Large intestine (tissue), 3 donors: Measurements from ENCODE around the gene TANC2. TPM values are rescaled to one million over a fixed set of nuclear protein-coding genes. Genes with fewer than 3 reads are reported as not detected.
"Not testable (repeated sequence)": the region's sequence is repeated elsewhere in the genome, so short reads cannot be mapped to it uniquely, and the experiment has no call there.

Experiments used
- DNase-seq, 2 donors: peaks; one replicate each; pipeline versions ENCODE4 v3.0.0 to v3.0.0-alpha.2; 2013
- H3K27ac ChIP-seq: one replicate; pipeline ENCODE4 v1.5.1; 2013; ENCODE audit warnings: low read length
- H3K27me3 ChIP-seq: 2 replicates; pipeline ENCODE4 v1.6.1; 2013; ENCODE audit warnings: low read length; ENCODE audit not compliant: control insufficient read depth, insufficient read depth
- H3K36me3 ChIP-seq: 2 replicates; pipeline ENCODE4 v1.6.1; 2013; ENCODE audit warnings: low read length; ENCODE audit not compliant: control insufficient read depth, insufficient read depth
- H3K4me1 ChIP-seq: one replicate; pipeline ENCODE4 v1.6.1; 2013; ENCODE audit warnings: low read length; ENCODE audit not compliant: control insufficient read depth, insufficient read depth
- H3K4me3 ChIP-seq: one replicate; pipeline ENCODE4 v1.5.1; 2013; ENCODE audit warnings: low read length
- H3K9me3 ChIP-seq: one replicate; pipeline ENCODE4 v1.6.1; 2013; ENCODE audit warnings: mild to moderate bottlenecking, low read depth, low read length, moderate library complexity; ENCODE audit not compliant: control insufficient read depth
- WGBS: methylation state at CpG from one replicate; pipeline ENCODE4 v1.1.5; 2013; ENCODE audit warnings: low lambda C conversion rate; ENCODE audit not compliant: insufficient coverage; 5-methylcytosine and 5-hydroxymethylcytosine counted together
- polyA plus RNA-seq: library from polyadenylated mRNA; unstranded; fragments of 120-200 nt; gene quantifications from one replicate; pipeline ENCODE4 v1.2.1, GENCODE V29; 2013

Gene TANC2
- polyA plus RNA-seq, 1 donor: 12.8 TPM

DNA sequence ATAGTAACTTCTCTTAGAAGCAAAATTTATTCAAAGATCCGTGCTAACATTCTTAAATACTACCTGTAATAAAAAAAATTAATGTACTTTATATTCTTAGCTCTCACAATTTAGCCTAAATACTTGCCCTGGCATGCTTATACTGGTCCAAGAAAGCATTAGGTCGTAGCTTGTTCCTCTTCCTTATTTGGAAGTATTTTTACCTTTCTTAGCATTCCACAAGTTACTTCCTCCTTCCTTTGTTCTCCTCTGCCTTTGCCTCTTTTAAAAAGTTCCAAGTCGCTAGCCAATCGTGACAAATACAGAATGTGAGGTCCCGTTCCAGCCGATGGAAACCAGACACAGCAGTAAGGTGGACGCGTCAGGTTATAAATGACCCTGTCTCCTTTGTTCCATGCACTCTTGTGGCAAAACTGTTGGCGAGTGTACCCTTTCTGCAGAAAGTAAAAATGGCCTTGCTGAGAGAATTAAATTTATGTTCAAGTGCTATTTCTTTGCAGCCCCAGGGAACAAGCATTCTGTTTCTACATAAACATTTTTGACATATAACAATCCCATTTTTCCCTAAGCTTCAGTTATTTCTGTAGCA, 10.7 kb downstream of the TANC2 start:
- H3K4me1 ChIP-seq, H3K27ac ChIP-seq, H3K27me3 ChIP-seq, H3K36me3 ChIP-seq, DNase-seq, H3K9me3 ChIP-seq, H3K4me3 ChIP-seq: not testable (repeated sequence)
- WGBS: 90% methylated on average over 3 of the region's 9 CpGs

DNA sequence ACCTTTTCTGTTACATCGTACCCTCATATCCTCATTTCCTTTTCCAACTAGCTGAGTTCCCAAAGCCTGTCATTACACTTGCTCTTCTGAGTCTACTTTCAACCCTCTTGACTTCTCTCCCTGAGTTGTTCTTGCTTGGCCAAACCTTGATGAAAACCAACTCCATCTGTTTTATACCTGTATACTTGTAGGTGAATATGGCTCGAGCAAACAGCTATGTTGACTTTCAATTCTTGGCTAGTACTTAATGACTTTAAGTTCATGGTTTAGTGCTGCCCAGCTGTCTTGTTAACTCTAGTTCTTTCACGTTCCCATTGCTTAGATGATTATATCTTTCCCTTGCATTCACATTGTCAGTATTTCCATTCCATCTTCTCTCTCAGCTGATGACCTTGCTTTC, 14.8 kb downstream of the TANC2 start:
- H3K36me3 ChIP-seq: no peaks in the 10 kb centered on the region
- no peak for DNase-seq
- WGBS: 100% methylated on average over 2 of the region's 3 CpGs
- H3K27ac ChIP-seq: no peak overlapping the region
- no peak overlapping the region for H3K4me3 ChIP-seq
- peaks cover 8% of the 10 kb centered on the region for H3K9me3 ChIP-seq
- H3K4me1 ChIP-seq: no peaks in the 10 kb centered on the region
- H3K27me3 ChIP-seq: no peaks in the 10 kb centered on the region

DNA sequence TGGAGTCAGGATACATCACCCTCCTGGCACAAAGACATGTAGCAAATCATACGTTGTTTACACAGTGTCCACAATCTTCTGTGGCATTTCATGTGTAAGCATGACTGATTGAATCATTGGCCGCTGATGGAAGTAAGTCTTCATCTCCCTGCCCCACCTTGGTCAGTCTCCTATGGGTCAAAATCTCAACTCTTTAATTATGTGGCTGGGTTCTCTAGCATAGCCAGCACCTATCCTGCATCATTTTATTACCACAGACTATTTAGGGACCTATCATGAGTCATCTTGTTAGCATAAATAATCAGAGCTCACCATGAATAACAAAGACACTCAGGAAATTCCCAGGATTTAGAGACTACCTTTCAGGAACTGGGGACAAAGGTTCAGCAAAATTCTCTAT, 15.9 kb downstream of the TANC2 start:
- Histone ChIP-seq H3K27me3 (no peaks in the 10 kb centered on the region), H3K4me3 (no peak overlapping the region), H3K27ac (no peak overlapping the region), H3K36me3 (no peaks in the 10 kb centered on the region), H3K9me3 (peaks cover 8% of the 10 kb centered on the region), H3K4me1 (no peaks in the 10 kb centered on the region)
- WGBS: no CpG with 5 or more reads among the region's 2 CpGs
- DNase-seq: no peak

DNA sequence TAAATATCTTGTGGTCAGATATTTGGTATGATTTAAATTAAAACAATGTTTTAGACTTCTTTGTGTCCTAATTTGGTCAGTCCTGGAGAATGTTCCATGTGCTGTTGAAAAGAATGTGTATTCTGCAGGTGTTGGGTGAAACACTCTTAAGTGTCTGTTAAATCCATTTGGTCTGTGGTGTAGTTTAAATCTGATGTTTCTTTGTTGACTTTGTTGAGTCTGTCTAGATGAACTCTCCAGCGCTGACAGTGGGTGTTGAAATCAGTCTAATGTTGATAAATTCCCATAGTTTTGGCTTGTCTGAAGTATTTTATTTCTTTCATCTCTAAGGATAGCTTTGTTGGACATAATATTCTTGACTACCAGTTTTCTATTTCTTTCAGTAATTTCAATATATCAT, 18.8 kb downstream of the TANC2 start:
- WGBS: 100% methylated on average over 1 of the region's 1 CpG
- no peak for DNase-seq

DNA sequence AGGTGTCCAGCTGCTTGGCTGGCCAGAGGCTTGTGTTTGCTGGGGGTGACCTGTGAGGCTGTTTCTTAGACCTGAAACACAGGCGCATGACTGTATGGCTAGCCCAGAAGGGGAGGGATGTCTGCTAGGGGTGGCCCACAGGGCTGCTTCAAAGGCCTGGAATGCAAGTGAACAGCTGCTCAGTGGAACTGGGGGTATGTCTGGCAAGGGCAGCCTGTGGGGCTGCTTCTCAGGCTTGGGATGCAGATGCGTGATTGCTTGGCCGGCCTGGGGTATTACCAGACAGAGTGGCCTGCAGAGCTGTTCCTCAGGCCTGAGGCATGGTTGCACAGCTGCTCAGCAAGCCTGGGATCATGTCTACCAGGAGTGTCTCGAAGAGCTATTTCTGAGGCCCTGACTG, 20.5 kb downstream of the TANC2 start:
- H3K4me3 ChIP-seq: no peak overlapping the region
- H3K27me3 ChIP-seq: no peaks in the 10 kb centered on the region
- no CpG with 5 or more reads among the region's 4 CpGs for WGBS
- H3K9me3 ChIP-seq: peaks cover 8% of the 10 kb centered on the region
- DNase-seq: no peak
- no peaks in the 10 kb centered on the region for H3K4me1 ChIP-seq
- H3K36me3 ChIP-seq: no peaks in the 10 kb centered on the region
- no peak overlapping the region for H3K27ac ChIP-seq

More for the DNA sequence above, 18.8 kb downstream of the TANC2 start:
- H3K9me3 ChIP-seq: peaks cover 8% of the 10 kb centered on the region
- H3K27me3 ChIP-seq: no peaks in the 10 kb centered on the region
- H3K27ac ChIP-seq: no peak overlapping the region
- no peak overlapping the region for H3K4me3 ChIP-seq
- no peaks in the 10 kb centered on the region for H3K4me1 ChIP-seq
- no peaks in the 10 kb centered on the region for H3K36me3 ChIP-seq

DNA sequence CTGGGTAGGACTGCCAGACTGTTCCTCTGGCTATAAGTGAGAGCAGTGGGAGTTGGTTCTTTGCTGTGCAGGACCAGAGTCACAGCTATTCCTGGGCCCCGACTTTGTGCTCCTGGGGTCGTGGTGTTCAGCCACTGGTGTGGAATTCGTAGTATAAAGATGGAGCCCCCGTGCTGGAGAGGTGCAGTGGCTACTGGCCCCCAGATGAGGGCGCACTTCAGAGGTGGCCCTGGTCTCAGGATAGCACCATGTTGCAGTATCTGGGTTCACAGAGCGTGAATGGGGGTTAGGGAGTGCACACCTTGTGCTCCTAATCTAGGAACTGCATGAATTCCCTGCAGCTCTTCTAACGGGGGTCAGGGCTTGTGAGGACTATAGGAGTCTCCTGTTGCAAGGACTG, 21.1 kb downstream of the TANC2 start:
- DNase-seq: no peak
- Histone ChIP-seq H3K9me3 (peaks cover 8% of the 10 kb centered on the region), H3K27me3 (no peaks in the 10 kb centered on the region), H3K4me1 (no peaks in the 10 kb centered on the region), H3K36me3 (no peaks in the 10 kb centered on the region), H3K27ac (no peak overlapping the region), H3K4me3 (no peak overlapping the region)
- no CpG with 5 or more reads among the region's 7 CpGs for WGBS

DNA sequence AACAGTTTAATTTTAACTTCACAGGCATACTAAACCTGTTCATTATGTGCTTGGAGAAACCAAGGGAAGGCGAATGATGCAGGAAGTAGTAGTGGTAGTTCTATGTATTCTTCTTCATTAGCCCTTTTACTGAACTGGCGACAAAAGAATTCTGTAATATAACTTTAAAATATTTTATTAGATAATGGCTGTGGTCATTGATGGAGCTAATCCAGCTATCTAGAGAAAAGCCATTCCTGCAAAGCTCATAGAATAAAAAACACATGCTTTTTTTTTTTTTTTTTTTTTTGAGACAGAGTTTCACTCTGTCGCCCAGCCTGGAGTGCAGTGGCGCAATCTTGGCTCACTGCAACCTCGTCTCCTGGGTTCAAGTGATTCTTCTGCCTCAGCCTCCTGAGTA, 23.5 kb downstream of the TANC2 start:
- 100% methylated on average over 1 of the region's 5 CpGs for WGBS
- H3K27me3 ChIP-seq: no peaks in the 10 kb centered on the region
- H3K36me3 ChIP-seq: no peaks in the 10 kb centered on the region
- no peak overlapping the region for H3K4me3 ChIP-seq
- H3K9me3 ChIP-seq: peaks cover 8% of the 10 kb centered on the region
- H3K27ac ChIP-seq: no peak overlapping the region
- DNase-seq: no peak
- H3K4me1 ChIP-seq: no peaks in the 10 kb centered on the region

DNA sequence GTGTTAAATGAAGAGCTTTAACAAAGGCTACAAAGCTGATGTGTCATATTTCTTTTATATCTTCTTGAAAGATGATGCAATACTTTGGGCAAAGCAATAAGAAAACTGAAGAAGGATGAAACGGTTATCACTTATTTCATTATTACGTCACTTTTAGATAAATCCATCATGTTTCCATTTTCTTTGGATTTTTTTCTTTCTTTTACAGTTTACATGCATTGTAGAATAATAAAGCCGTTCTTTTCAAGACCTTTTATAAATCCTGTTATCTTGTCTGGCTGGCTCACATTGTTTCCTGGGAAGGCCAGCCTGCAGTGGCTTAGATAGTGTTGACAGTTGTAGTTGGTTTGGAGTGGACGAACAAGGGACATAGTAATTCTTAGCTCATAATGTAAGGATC, 28.9 kb downstream of the TANC2 start:
- Histone ChIP-seq H3K4me3 (no peak overlapping the region), H3K27me3 (no peaks in the 10 kb centered on the region), H3K27ac (no peak overlapping the region), H3K4me1 (no peaks in the 10 kb centered on the region), H3K36me3 (no peaks in the 10 kb centered on the region), H3K9me3 (no peaks in the 10 kb centered on the region)
- 79% methylated on average over 3 of the region's 4 CpGs for WGBS
- DNase-seq: no peak

DNA sequence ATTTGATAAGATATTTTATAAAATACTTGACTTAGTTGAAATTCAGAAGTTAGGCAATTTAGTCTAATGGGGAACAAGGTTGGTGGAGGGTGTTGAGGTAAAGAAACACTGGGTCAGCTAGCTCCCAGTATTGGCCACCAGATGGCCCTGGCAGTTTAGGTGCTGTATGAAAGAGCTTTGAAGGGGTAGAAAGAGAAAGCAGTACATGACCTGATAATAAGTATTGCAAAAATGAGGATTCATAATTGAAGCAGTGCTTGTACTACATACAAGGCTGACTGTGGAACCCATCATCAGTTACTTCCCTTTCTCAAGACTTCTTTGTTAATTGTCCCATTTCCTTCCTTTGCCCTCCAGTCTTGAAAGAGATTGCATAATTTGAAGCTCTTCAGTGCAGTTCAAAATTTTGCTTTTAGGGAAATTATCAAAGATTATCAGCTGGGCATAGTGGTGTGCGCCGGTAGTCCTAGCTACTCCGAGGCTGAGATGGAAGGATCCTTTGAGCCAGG, 29.4 kb downstream of the TANC2 start:
- no peaks in the 10 kb centered on the region for H3K27me3 ChIP-seq
- no peaks in the 10 kb centered on the region for H3K36me3 ChIP-seq
- no CpG with 5 or more reads among the region's 3 CpGs for WGBS
- no peaks in the 10 kb centered on the region for H3K9me3 ChIP-seq
- H3K27ac ChIP-seq: no peak overlapping the region
- H3K4me1 ChIP-seq: no peaks in the 10 kb centered on the region
- H3K4me3 ChIP-seq: no peak overlapping the region
- peak; percentile 7 to 13 for DNase-seq

DNA sequence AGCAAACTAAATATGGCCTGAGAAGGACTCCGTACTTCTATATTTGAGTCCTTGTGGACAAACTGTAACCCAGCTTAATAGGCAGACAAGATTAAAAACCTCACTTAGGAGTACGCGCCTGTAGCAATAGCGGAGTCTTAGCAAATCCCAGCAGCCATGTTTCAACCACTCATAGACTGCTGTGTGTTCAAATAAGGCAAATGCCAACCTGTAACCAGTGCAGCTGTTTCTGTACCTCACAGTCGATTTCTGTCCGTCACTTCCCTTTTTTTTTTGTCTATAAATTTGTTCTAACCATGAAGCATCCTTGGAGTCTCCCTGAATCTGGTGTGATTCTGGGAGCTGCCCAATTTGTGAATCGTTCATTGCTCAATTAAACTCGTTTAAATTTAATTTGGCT, 30.2 kb downstream of the TANC2 start:
- Histone ChIP-seq H3K27ac (no peak overlapping the region), H3K4me1 (no peaks in the 10 kb centered on the region), H3K36me3 (no peaks in the 10 kb centered on the region), H3K9me3 (no peaks in the 10 kb centered on the region), H3K27me3 (no peaks in the 10 kb centered on the region), H3K4me3 (no peak overlapping the region)
- DNase-seq: no peak
- WGBS: 78% methylated on average over 4 of the region's 8 CpGs

DNA sequence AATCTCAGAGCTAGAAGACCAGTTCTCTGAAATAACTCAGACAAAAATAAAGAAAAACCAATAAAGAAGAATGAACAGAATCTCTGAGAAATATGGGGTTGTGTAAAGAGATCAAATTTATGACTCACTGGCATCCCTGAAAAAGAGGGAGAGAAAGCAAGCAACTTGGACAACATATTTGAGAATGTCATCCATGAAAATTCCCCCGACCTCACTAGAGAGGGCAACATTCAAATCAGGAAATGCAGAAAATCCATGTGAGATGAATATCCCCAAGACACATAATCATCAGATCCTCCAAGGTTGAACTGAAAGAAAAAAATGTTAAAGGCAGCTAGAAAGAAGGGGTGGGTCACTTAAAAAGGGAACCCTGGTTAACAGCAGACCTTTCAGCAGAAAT, 32.1 kb downstream of the TANC2 start:
- Histone ChIP-seq H3K27ac (no peak overlapping the region), H3K4me3 (no peak overlapping the region), H3K27me3 (no peaks in the 10 kb centered on the region), H3K4me1 (no peaks in the 10 kb centered on the region), H3K36me3 (no peaks in the 10 kb centered on the region), H3K9me3 (no peaks in the 10 kb centered on the region)
- no CpG with 5 or more reads among the region's 1 CpG for WGBS
- DNase-seq: no peak
